WTC11 (cell line): ENCODE results near the gene RAD18.

Source experiments
- ATF1 ChIP-seq: sonication (generic); formaldehyde crosslinking; IDR thresholded peaks from 2 replicates; pipeline ENCODE4 v1.8.1; 2023; ENCODE audit warnings: mild to moderate bottlenecking, moderate library complexity, missing genetic modification reagents
- CTCF ChIP-seq: fragments of 200-600 bp; IDR thresholded peaks from 2 replicates; pipeline ENCODE4 v1.8.0; 2022; ENCODE audit warnings: antibody characterized with exemption
- ETV6 ChIP-seq: sonication (generic); formaldehyde crosslinking; IDR thresholded peaks from 2 replicates; pipeline ENCODE4 v1.8.1; 2022; ENCODE audit warnings: mild to moderate bottlenecking, missing genetic modification reagents
- GABPB1 ChIP-seq: sonication (generic); formaldehyde crosslinking; IDR thresholded peaks from 2 replicates; pipeline ENCODE4 v1.8.1; 2023; ENCODE audit warnings: mild to moderate bottlenecking, missing genetic modification reagents
- KAT7 ChIP-seq: sonication (generic); formaldehyde crosslinking; IDR thresholded peaks from 2 replicates; pipeline ENCODE4 v1.8.1; 2023; ENCODE audit warnings: missing genetic modification reagents, mild to moderate bottlenecking, borderline replicate concordance
- MAX ChIP-seq: sonication (generic); formaldehyde crosslinking; IDR thresholded peaks from 2 replicates; pipeline ENCODE4 v1.8.0; 2022; ENCODE audit warnings: mild to moderate bottlenecking, missing genetic modification reagents
- NFE2L1 ChIP-seq: sonication (generic); formaldehyde crosslinking; IDR thresholded peaks from 2 replicates; pipeline ENCODE4 v1.8.1; 2023; ENCODE audit warnings: missing genetic modification reagents
- ZNF423 ChIP-seq: fragments of 250-450 bp; sonication (Bioruptor Pico); IDR thresholded peaks from 2 replicates; pipeline ENCODE4 v2.1.2; 2022; ENCODE audit warnings: mild to moderate bottlenecking, moderate library complexity
- ZNF532 ChIP-seq: fragments of 250-450 bp; sonication (Bioruptor Pico); IDR thresholded peaks from 2 replicates; pipeline ENCODE4 v1.9.0; 2021; ENCODE audit warnings: mild to moderate bottlenecking, borderline replicate concordance
- TF ChIP-seq, protein P1 (sequence below): sonication (generic); formaldehyde crosslinking; IDR thresholded peaks from 2 replicates; pipeline ENCODE4 v1.8.1; 2023; ENCODE audit warnings: mild to moderate bottlenecking, missing genetic modification reagents

DNA sequence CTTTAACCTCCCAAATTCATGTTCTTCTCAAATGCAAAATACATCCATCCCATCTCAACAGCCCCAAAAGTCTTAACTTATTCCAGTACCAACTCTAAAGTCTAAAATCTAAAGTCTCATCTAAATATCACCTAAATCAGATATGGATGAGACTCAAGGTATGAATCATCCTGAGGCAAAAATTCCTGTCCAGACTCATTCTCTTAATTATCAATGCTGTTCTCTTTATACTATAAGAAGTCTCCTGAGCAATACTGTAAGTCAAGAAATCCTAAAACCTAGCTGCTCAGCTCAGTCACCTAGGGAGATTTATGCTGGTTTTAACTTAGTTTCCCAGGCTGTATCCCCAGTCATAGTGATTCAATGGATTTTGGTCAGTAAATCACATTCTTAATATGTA is 11.1 kb downstream of the RAD18 start:
- TF ChIP-seq CTCF (no peak), ZNF532 (CRISPR knock-in tag) (no peak), GABPB1 (CRISPR knock-in tag) (no peak), NFE2L1 (CRISPR knock-in tag) (no peak), MAX (CRISPR knock-in tag) (no peak), ETV6 (CRISPR knock-in tag) (no peak), ZNF423 (CRISPR knock-in tag) (no peak), ATF1 (CRISPR knock-in tag) (no peak), KAT7 (CRISPR knock-in tag) (no peak)
- TF ChIP-seq, protein P1, sequence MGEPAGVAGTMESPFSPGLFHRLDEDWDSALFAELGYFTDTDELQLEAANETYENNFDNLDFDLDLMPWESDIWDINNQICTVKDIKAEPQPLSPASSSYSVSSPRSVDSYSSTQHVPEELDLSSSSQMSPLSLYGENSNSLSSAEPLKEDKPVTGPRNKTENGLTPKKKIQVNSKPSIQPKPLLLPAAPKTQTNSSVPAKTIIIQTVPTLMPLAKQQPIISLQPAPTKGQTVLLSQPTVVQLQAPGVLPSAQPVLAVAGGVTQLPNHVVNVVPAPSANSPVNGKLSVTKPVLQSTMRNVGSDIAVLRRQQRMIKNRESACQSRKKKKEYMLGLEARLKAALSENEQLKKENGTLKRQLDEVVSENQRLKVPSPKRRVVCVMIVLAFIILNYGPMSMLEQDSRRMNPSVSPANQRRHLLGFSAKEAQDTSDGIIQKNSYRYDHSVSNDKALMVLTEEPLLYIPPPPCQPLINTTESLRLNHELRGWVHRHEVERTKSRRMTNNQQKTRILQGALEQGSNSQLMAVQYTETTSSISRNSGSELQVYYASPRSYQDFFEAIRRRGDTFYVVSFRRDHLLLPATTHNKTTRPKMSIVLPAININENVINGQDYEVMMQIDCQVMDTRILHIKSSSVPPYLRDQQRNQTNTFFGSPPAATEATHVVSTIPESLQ (CRISPR knock-in tag): no peak
